OCI-LY7 (cell line): ENCODE results near the gene BCLAF1. TPM values are rescaled to one million over a fixed set of nuclear protein-coding genes. Genes with fewer than 3 reads are reported as not detected.

Experiments used
- BruUV-seq: library from RNA; stranded (reverse); fragments of 400-500 nt; replicated peaks from 2 replicates; lab custom pipeline; 2021; lab: Mats Ljungman, UMichigan
- CTCF ChIA-PET: fragments of 300-600 bp; sonication (Branson Sonifier 250); formaldehyde crosslinking; loops from one replicate; lab custom pipeline; 2022; ENCODE audit warnings: antibody characterized with exemption; ENCODE audit not compliant: unreplicated experiment; lab: Charles Lee
- POLR2A ChIA-PET: fragments of 300-600 bp; sonication (Branson Sonifier 250); formaldehyde crosslinking; loops from one replicate; lab custom pipeline; 2022; ENCODE audit warnings: antibody characterized with exemption; lab: Charles Lee
- DNase-seq: peaks from one replicate; pipeline ENCODE4 v3.0.0-alpha.2; 2015; ENCODE audit warnings: low spot score
- H2AFZ ChIP-seq: fragments of 200-600 bp; sonication (generic), shearing (Covaris generic); 2 replicates; pipeline ENCODE4 v1.6.1; 2014; ENCODE audit warnings: mild to moderate bottlenecking, antibody characterized with exemption, low read length, moderate library complexity
- H3K27ac ChIP-seq: fragments of 200-600 bp; sonication (generic); 2 replicates; pipeline ENCODE4 v1.5.1; 2014; ENCODE audit warnings: mixed run types, low read depth, mild to moderate bottlenecking, moderate library complexity, low read length, inconsistent platforms; ENCODE audit not compliant: poor library complexity, severe bottlenecking
- H3K36me3 ChIP-seq: fragments of 200-600 bp; sonication (generic); 2 replicates; pipeline ENCODE4 v1.6.1; 2014; ENCODE audit warnings: mild to moderate bottlenecking, antibody characterized with exemption, low read length, moderate library complexity, mixed read lengths; ENCODE audit not compliant: insufficient read depth
- H3K4me1 ChIP-seq: fragments of 200-600 bp; sonication (generic); 2 replicates; pipeline ENCODE4 v1.5.1; 2014; ENCODE audit warnings: mild to moderate bottlenecking, low read length; ENCODE audit not compliant: insufficient read depth, poor library complexity, severe bottlenecking
- H3K4me2 ChIP-seq: fragments of 200-600 bp; sonication (generic); 2 replicates; pipeline ENCODE4 v1.6.1; 2014; ENCODE audit warnings: mild to moderate bottlenecking, low read length
- H3K4me3 ChIP-seq: fragments of 200-600 bp; sonication (generic); 2 replicates; pipeline ENCODE4 v1.5.1; 2014; ENCODE audit warnings: mild to moderate bottlenecking, low read depth, low read length; ENCODE audit not compliant: poor library complexity, severe bottlenecking
- H3K79me2 ChIP-seq: fragments of 200-600 bp; sonication (generic); 2 replicates; pipeline ENCODE4 v1.6.1; 2016; ENCODE audit warnings: low read depth, mild to moderate bottlenecking, low read length, moderate library complexity, mixed read lengths; ENCODE audit not compliant: insufficient read depth
- H3K9me2 ChIP-seq: fragments of 200-600 bp; sonication (generic); 2 replicates; pipeline ENCODE4 v1.6.1; 2016; ENCODE audit warnings: mild to moderate bottlenecking, low read length, mixed read lengths; ENCODE audit not compliant: insufficient read depth
- H3K9me3 ChIP-seq: fragments of 200-600 bp; sonication (generic); 2 replicates; pipeline ENCODE4 v1.6.1; 2014; ENCODE audit warnings: mild to moderate bottlenecking, mixed run types, low read length, mixed read lengths
- H4K20me1 ChIP-seq: fragments of 200-600 bp; sonication (generic); 2 replicates; pipeline ENCODE4 v1.6.1; 2014; ENCODE audit warnings: mild to moderate bottlenecking, antibody characterized with exemption, low read length, moderate library complexity, mixed read lengths; ENCODE audit not compliant: insufficient read depth
- EZH2phosphoT487 ChIP-seq: fragments of 200-600 bp; sonication (generic); IDR thresholded peaks from 2 replicates; pipeline ENCODE4 v1.6.1; 2018; ENCODE audit warnings: low read depth, borderline replicate concordance, mild to moderate bottlenecking, mixed run types, antibody characterized with exemption, low read length, moderate library complexity, mixed read lengths
- intact Hi-C: fragments of 100-400 bp; cut with micrococcal nuclease; formaldehyde crosslinking; loops from one replicate; pipeline ENCODE4 v1.10.0; 2022; ENCODE audit not compliant: unreplicated experiment
- total RNA-seq, 2 experiments: library from RNA; depleted of rRNA in 1 of 2; stranded (reverse); fragments of >200 nt in 1 of 2; shearing (Covaris generic) in 1 of 2; gene quantifications; 2 replicates each; pipeline ENCODE4 v1.2.3, GENCODE V29; 2014 to 2022
- TF ChIP-seq, protein P1 (sequence below): fragments of 200-600 bp; sonication (generic); conservative IDR thresholded peaks from 2 replicates; pipeline ENCODE4 v1.5.1; 2014; ENCODE audit warnings: mild to moderate bottlenecking, antibody characterized with exemption, low read length, moderate library complexity, mixed read lengths

Gene BCLAF1
- total RNA-seq, 2 experiments from 2014 or later: 130 to 186 TPM

DNA sequence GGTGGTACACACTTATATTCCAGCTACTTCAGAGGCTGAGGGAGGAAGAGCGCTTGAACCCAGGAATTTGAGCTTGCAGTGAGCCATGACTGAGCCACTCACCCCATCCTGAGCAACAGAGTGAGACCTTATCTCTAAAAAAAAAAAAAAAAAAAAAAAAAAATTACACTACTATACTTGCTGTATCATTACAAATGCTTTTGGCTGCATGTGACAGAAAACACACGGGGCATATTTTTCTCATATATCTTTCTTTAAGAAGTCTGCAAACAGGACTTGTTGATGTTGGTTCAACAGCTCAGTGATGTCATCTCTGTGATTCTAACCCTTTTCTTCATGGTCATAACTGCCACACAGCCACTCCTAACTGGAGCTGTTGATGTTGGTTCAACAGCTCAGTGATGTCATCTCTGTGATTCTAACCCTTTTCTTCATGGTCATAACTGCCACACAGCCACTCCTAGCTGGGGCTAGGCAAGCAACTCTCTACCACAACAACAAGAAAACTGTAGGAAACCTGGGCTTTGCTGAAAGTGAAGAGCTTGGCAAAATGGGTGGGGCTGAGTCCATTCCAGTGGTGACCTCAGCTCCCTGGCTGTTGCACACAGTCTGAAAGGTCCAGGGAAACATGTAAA, 59.3 kb downstream of the BCLAF1 start:
- H3K4me2 ChIP-seq: no peak overlapping the region
- H2AFZ ChIP-seq: no peak overlapping the region
- DNase-seq: no peak
- no TSS peak for BruUV-seq
- intact Hi-C loops: no loop called here
- H4K20me1 ChIP-seq: no peaks in the 10 kb centered on the region
- H3K79me2 ChIP-seq: no peaks in the 10 kb centered on the region
- no peak for TF ChIP-seq EZH2phosphoT487
- CTCF ChIA-PET: interaction anchor here (0.6 kb wide), 1 partner anchor 656 kb away, joined by 3 read pairs; no protein-coding TSS in a partner anchor
- no peaks in the 10 kb centered on the region for H3K9me3 ChIP-seq
- POLR2A ChIA-PET: interaction anchor here (0.6 to 1.6 kb wide), 6 partner anchors 11 to 340 kb away, joined by 3 to 7 read pairs (median 4); no protein-coding TSS in a partner anchor
- no peaks in the 10 kb centered on the region for H3K9me2 ChIP-seq
- no peak overlapping the region for H3K4me3 ChIP-seq
- H3K27ac ChIP-seq: no peak overlapping the region
- peaks cover 14% of the 10 kb centered on the region for H3K4me1 ChIP-seq
- H3K36me3 ChIP-seq: peaks cover 57% of the 10 kb centered on the region

GRCh38 chr6:136228814-136229213, 60.8 kb downstream of the BCLAF1 start:
- CTCF ChIA-PET: no interaction called here
- DNase-seq: peak; percentile 40
- intact Hi-C loops: loop anchor here (5.0 to 10.0 kb wide), 4 partner anchors 88 to 777 kb away; no protein-coding TSS in a partner anchor

GRCh38 chr6:136226674-136227377, 62.8 kb downstream of the BCLAF1 start:
- ChIA-PET CTCF (interaction anchor here (0.7 to 1.3 kb wide), 4 partner anchors 11 to 721 kb away, joined by 3 to 5 read pairs (median 4); partner anchors contain the start of gene BCLAF1), POLR2A (interaction anchor here (0.6 to 1.7 kb wide), 11 partner anchors 8 to 773 kb away, joined by 3 to 7 read pairs (median 3); partner anchors contain the start of gene BCLAF1)
- no TSS peak for BruUV-seq
- Histone ChIP-seq H3K9me2 (no peaks in the 10 kb centered on the region), H3K4me2 (peak overlapping the region; percentile 51), H3K36me3 (peaks cover 27% of the 10 kb centered on the region), H3K4me1 (peaks cover 14% of the 10 kb centered on the region), H3K79me2 (no peaks in the 10 kb centered on the region), H3K27ac (no peak overlapping the region), H4K20me1 (no peaks in the 10 kb centered on the region), H2AFZ (peak overlapping the region; percentile 83), H3K9me3 (no peaks in the 10 kb centered on the region), H3K4me3 (no peak overlapping the region)
- no peak for DNase-seq
- no peak for TF ChIP-seq EZH2phosphoT487
- TF ChIP-seq, protein P1, sequence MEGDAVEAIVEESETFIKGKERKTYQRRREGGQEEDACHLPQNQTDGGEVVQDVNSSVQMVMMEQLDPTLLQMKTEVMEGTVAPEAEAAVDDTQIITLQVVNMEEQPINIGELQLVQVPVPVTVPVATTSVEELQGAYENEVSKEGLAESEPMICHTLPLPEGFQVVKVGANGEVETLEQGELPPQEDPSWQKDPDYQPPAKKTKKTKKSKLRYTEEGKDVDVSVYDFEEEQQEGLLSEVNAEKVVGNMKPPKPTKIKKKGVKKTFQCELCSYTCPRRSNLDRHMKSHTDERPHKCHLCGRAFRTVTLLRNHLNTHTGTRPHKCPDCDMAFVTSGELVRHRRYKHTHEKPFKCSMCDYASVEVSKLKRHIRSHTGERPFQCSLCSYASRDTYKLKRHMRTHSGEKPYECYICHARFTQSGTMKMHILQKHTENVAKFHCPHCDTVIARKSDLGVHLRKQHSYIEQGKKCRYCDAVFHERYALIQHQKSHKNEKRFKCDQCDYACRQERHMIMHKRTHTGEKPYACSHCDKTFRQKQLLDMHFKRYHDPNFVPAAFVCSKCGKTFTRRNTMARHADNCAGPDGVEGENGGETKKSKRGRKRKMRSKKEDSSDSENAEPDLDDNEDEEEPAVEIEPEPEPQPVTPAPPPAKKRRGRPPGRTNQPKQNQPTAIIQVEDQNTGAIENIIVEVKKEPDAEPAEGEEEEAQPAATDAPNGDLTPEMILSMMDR: no peak
- intact Hi-C loops: loop anchor here (1.0 to 10.0 kb wide), 6 partner anchors 90 to 775 kb away; no protein-coding TSS in a partner anchor

More at GRCh38 chr6:136228814-136229213, 60.8 kb downstream of the BCLAF1 start:
- no peak overlapping the region for H3K27ac ChIP-seq
- H4K20me1 ChIP-seq: no peaks in the 10 kb centered on the region
- no peaks in the 10 kb centered on the region for H3K79me2 ChIP-seq
- H3K9me3 ChIP-seq: no peaks in the 10 kb centered on the region
- TF ChIP-seq EZH2phosphoT487: no peak
- TF ChIP-seq, protein P1: no peak
- H3K4me2 ChIP-seq: peak overlapping the region; percentile 46
- H3K4me1 ChIP-seq: peaks cover 14% of the 10 kb centered on the region
- POLR2A ChIA-PET: interaction anchor here (0.6 kb wide), 1 partner anchor 12 kb away, joined by 3 read pairs; no protein-coding TSS in a partner anchor
- no peak overlapping the region for H3K4me3 ChIP-seq
- peaks cover 44% of the 10 kb centered on the region for H3K36me3 ChIP-seq
- H2AFZ ChIP-seq: no peak overlapping the region
- no peaks in the 10 kb centered on the region for H3K9me2 ChIP-seq
- no TSS peak for BruUV-seq
